ENCODE measurements around the gene SAMD4B. TPM values are rescaled to one million over a fixed set of nuclear protein-coding genes. Genes with fewer than 3 reads are reported as not detected.
A peak's percentile ranks its signal among the peaks of the same experiment; 100 is the strongest.

The SAMD4B gene
- total and polyA plus RNA-seq, 9 of the 15 experiments (the other 6 are each of a cell fraction or from before 2014, with no cell fraction given): 3.4 to 90.5 (median 38.0) TPM

DNA sequence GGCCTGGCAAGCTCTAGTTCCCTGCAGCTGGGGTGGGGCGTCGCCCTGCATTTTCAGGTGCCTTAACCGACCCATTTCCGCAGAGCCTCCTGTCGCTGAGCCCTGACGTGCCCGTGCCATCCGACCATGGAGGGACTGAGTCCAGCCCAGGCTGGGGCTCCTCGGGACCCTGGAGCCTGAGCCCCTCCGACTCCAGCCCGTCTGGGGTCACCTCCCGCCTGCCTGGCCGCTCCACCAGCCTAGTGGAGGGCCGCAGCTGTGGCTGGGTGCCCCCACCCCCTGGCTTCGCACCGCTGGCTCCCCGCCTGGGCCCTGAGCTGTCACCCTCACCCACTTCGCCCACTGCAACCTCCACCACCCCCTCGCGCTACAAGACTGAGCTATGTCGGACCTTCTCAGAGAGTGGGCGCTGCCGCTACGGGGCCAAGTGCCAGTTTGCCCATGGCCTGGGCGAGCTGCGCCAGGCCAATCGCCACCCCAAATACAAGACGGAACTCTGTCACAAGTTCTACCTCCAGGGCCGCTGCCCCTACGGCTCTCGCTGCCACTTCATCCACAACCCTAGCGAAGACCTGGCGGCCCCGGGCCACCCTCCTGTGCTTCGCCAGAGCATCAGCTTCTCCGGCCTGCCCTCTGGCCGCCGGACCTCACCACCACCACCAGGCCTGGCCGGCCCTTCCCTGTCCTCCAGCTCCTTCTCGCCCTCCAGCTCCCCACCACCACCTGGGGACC lies 65.6 kb downstream of the SAMD4B start (continued):
- TF ChIP-seq ZNF592 (IDR thresholded peaks at IDR 0.05): no peak
- TF ChIP-seq RFX1 (IDR thresholded peaks at IDR 0.05): no peak
- no peak for TF ChIP-seq ZNF76 (CRISPR knock-in tag; IDR thresholded peaks at IDR 0.05; ENCODE audit: borderline replicate concordance)
- TF ChIP-seq ESRRA (IDR thresholded peaks at IDR 0.05; ENCODE audit: borderline replicate concordance, low read depth): no peak
- TF ChIP-seq HDAC2 (IDR thresholded peaks at IDR 0.05): no peak
- no peak for TF ChIP-seq REST (IDR thresholded peaks at IDR 0.05; ENCODE audit: borderline replicate concordance)
- 0 out of 2 replicates have a peak, but pooled peaks have one; percentile 25 for TF ChIP-seq REST (CRISPR knock-in tag; IDR thresholded peaks at IDR 0.05; ENCODE audit: low read depth)
- no peak for TF ChIP-seq SIRT6 (IDR thresholded peaks at IDR 0.05; ENCODE audit: low read depth, low read length)
- no peak for TF ChIP-seq NR2C1 (IDR thresholded peaks at IDR 0.05)
- no peak for TF ChIP-seq NR2C1 (tag; IDR thresholded peaks at IDR 0.05)
- TF ChIP-seq THRAP3 (IDR thresholded peaks at IDR 0.05; ENCODE audit: borderline replicate concordance): no peak
- no peak for TF ChIP-seq CHD4 (IDR thresholded peaks at IDR 0.05; ENCODE audit: insufficient read depth, insufficient replicate concordance, low read depth, low read length, poor library complexity, severe bottlenecking)
- no peak for TF ChIP-seq NFIC (IDR thresholded peaks at IDR 0.05)
- no peak for TF ChIP-seq CBFA2T3 (IDR thresholded peaks at IDR 0.05)

Data from K562 (cell line).